CD4-positive, alpha-beta T cell treated with Interferon alpha-2 for 1 hour (primary cell): ENCODE results near the gene ZNF471.
A peak's percentile ranks its signal among the peaks of the same experiment; 100 is the strongest.

Experiments
- DNase-seq, 2 donors: peaks; one replicate each; pipeline ENCODE4 v3.0.0-alpha.2; 2020 to 2022

The ZNF471 gene

GRCh38 chr19:56507446-56508289 is at the start of gene ZNF471:
Gene ZNF471 (plus strand): TSS chr19:56507855. CDS start chr19:56511572, 3,717 bp downstream.
- peak; percentile 87 to 93 for DNase-seq

- DNase-seq = no peak
Measured at GRCh38 chr19:56474308-56474707, 33.3 kb upstream of the ZNF471 start.

- DNase-seq = no peak
Measured at GRCh38 chr19:56476093-56476492, 31.6 kb upstream of the ZNF471 start.

GRCh38 chr19:56476651-56477428 is 30.8 kb upstream of the ZNF471 start, which contains the start of gene ZNF667:
Gene ZNF667 (minus strand): TSS chr19:56477345. CDS start chr19:56462370, 14,975 bp downstream.
- peak; percentile 23 to 51 for DNase-seq

- DNase-seq = peak; percentile 48 to 77
Measured at GRCh38 chr19:56477429-56478338, 30.0 kb upstream of the ZNF471 start.

GRCh38 chr19:56491399-56491798 is 16.3 kb upstream of the ZNF471 start:
- DNase-seq = no peak

- no peak for DNase-seq
Measured at GRCh38 chr19:56504581-56504980, 3.1 kb upstream of the ZNF471 start.

GRCh38 chr19:56508290-56508778 is 679 bp downstream of the ZNF471 start:
- DNase-seq = no peak

GRCh38 chr19:56525214-56525860 is 17.7 kb downstream of the ZNF471 start:
- DNase-seq = no peak

GRCh38 chr19:56537442-56537841 is 29.8 kb downstream of the ZNF471 start:
- DNase-seq = no peak

- DNase-seq = peak; percentile 89 to 90
Measured at GRCh38 chr19:56538254-56538760, 30.7 kb downstream of the ZNF471 start.

- no peak for DNase-seq
Measured at GRCh38 chr19:56538761-56539263, 31.2 kb downstream of the ZNF471 start, which contains the start of gene ZFP28. Gene ZFP28 (plus strand): TSS chr19:56538948. CDS start chr19:56539019, 71 bp downstream.

- no peak for DNase-seq
Measured at GRCh38 chr19:56543776-56544175, 36.1 kb downstream of the ZNF471 start.

- no peak for DNase-seq
Measured at GRCh38 chr19:56547535-56547934, 39.9 kb downstream of the ZNF471 start.

- no peak for DNase-seq
Measured at GRCh38 chr19:56554272-56554869, 46.7 kb downstream of the ZNF471 start.

- no peak for DNase-seq
Measured at GRCh38 chr19:56562766-56563165, 55.1 kb downstream of the ZNF471 start.

GRCh38 chr19:56566904-56567273 is 59.2 kb downstream of the ZNF471 start:
- peak; percentile 1 to 26 for DNase-seq

GRCh38 chr19:56567274-56568120 is 59.8 kb downstream of the ZNF471 start, which contains the start of gene ZNF470:
Gene ZNF470 (plus strand): TSS chr19:56567468. CDS start chr19:56570312, 2,844 bp downstream.
- DNase-seq = peak; percentile 88 to 90

GRCh38 chr19:56572589-56572988 is 64.9 kb downstream of the ZNF471 start:
- no peak for DNase-seq

- DNase-seq = no peak
Measured at GRCh38 chr19:56573914-56574313, 66.3 kb downstream of the ZNF471 start.
